Sigmoid colon (tissue), 7 donors: ENCODE data around the gene SYNE2. TPM values are rescaled to one million over a fixed set of nuclear protein-coding genes. Genes with fewer than 3 reads are reported as not detected.

Experiments used
- DNase-seq: peaks from one replicate; pipeline ENCODE4 v3.0.0-alpha.2; 2019
- H3K27ac ChIP-seq, 4 donors: fragments of 200-600 bp; sonication (generic); one replicate each; pipeline ENCODE4 v1.5.1; 2016 to 2019; ENCODE audit warnings: mild to moderate bottlenecking in 1 of 4
- H3K27me3 ChIP-seq, 3 donors: fragments of 200-600 bp; sonication (generic); one replicate each; pipeline ENCODE4 v1.5.1; 2019; ENCODE audit warnings: mild to moderate bottlenecking in 1 of 3
- H3K36me3 ChIP-seq, 4 donors: fragments of 200-600 bp; sonication (generic); one replicate each; pipeline ENCODE4 v1.5.1; 2016 to 2019
- H3K4me1 ChIP-seq, 4 donors: fragments of 200-600 bp; sonication (generic); one replicate each; pipeline ENCODE4 v1.5.1; 2017 to 2019
- H3K4me3 ChIP-seq, 4 donors: fragments of 200-600 bp; sonication (generic); one replicate each; pipeline ENCODE4 v1.5.1; 2017 to 2019; ENCODE audit warnings: mild to moderate bottlenecking in 2 of 4, moderate library complexity in 1 of 4
- H3K9me3 ChIP-seq, 4 donors: fragments of 200-600 bp in 3 of 4; sonication (generic) in 3 of 4; one replicate each; pipeline versions ENCODE4 v1.5.1 to v1.6.1; 2013 to 2019
- EP300 ChIP-seq, 4 donors: sonication (generic); formaldehyde crosslinking; IDR thresholded peaks; one replicate each; pipeline ENCODE4 v1.6.1; 2017; ENCODE audit warnings: antibody characterized with exemption in 4 of 4
- POLR2A ChIP-seq, 2 donors: fragments of 450-650 bp; IDR thresholded peaks; one replicate each; pipeline ENCODE4 v1.6.1; 2016; ENCODE audit warnings: antibody characterized with exemption in 2 of 2, mild to moderate bottlenecking in 2 of 2, moderate library complexity in 2 of 2
- POLR2AphosphoS5 ChIP-seq, 4 donors: sonication (generic); formaldehyde crosslinking; IDR thresholded peaks; one replicate each; pipeline ENCODE4 v1.6.1; 2017; ENCODE audit warnings: antibody characterized with exemption in 4 of 4
- WGBS, 2 donors: extraction: QIAGEN DNeasy Blood & Tissue Kit; methylation state at CpG; one replicate each; pipeline ENCODE4 v1.1.7; 2013; 5-methylcytosine and 5-hydroxymethylcytosine counted together
- intact Hi-C: fragments of 100-400 bp; cut with DNase I; formaldehyde crosslinking; loops from one replicate; pipeline ENCODE4 v1.15.1; 2023
- polyA plus RNA-seq, 3 donors: library from polyadenylated mRNA; stranded (reverse); fragments of 200-250 nt; gene quantifications; one replicate each; pipeline ENCODE4 v1.2.3, GENCODE V29; 2013
- total RNA-seq, 4 donors: library from RNA; depleted of rRNA; stranded (reverse); fragments of >200 nt; gene quantifications; one replicate each; pipeline ENCODE4 v1.1.0, GENCODE V29; 2016
- TF ChIP-seq, protein P1 (sequence below), 4 experiments: fragments of 450-650 bp in 3 of 4; fragments of 200-600 bp in 1 of 4; IDR thresholded peaks; one replicate each; pipeline ENCODE4 v1.5.1; 2016 to 2019; ENCODE audit warnings: antibody characterized with exemption in 4 of 4, mild to moderate bottlenecking in 3 of 4, moderate library complexity in 2 of 4
- donor health status: healthy with polysubstance abuse.
- donor health status: Bipolar disorder and iron deficiency.
- donor health status: healthy.

The SYNE2 gene
- total and polyA plus RNA-seq, 7 donors = 25.8 to 70.6 (median 54.6) TPM

DNA sequence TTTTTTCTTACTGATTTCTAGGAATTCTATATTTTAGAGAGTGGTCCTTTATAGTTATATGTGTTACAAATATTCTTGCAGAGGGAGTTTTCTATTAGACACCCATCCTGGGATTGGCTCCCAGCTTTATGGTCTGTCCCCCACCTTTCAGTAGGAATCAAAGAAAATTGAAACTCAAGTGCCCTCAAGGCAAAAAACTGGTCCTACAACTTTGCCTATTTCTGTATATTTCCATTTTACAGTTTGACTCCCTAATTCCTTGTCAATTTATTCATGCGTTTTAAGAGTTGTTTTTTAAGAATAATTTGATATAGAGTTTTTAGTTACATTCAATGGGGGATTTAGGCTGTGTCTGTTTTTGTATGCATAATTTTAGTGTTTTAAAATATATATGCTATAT lies 208.9 kb downstream of the SYNE2 start:
- DNase-seq = no peak
- H3K4me1 ChIP-seq = no peaks in the 10 kb centered on the region
- peaks cover 0 to 11% (median 0%) of the 10 kb centered on the region in 4 donors for H3K36me3 ChIP-seq
- intact Hi-C loops = no loop called here
- H3K27ac ChIP-seq = no peak overlapping the region
- TF ChIP-seq EP300 (IDR thresholded peaks at IDR 0.05) (no peak), POLR2A (IDR thresholded peaks at IDR 0.05) (no peak), POLR2AphosphoS5 (IDR thresholded peaks at IDR 0.05) (no peak)
- TF ChIP-seq, protein P1, sequence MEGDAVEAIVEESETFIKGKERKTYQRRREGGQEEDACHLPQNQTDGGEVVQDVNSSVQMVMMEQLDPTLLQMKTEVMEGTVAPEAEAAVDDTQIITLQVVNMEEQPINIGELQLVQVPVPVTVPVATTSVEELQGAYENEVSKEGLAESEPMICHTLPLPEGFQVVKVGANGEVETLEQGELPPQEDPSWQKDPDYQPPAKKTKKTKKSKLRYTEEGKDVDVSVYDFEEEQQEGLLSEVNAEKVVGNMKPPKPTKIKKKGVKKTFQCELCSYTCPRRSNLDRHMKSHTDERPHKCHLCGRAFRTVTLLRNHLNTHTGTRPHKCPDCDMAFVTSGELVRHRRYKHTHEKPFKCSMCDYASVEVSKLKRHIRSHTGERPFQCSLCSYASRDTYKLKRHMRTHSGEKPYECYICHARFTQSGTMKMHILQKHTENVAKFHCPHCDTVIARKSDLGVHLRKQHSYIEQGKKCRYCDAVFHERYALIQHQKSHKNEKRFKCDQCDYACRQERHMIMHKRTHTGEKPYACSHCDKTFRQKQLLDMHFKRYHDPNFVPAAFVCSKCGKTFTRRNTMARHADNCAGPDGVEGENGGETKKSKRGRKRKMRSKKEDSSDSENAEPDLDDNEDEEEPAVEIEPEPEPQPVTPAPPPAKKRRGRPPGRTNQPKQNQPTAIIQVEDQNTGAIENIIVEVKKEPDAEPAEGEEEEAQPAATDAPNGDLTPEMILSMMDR (IDR thresholded peaks at IDR 0.05) = no peak
- H3K9me3 ChIP-seq = no peaks in the 10 kb centered on the region
- no peak overlapping the region for H3K4me3 ChIP-seq
- no peaks in the 10 kb centered on the region for H3K27me3 ChIP-seq
- WGBS, 2 donors = 95% methylated on average over 1 of the region's 1 CpG

DNA sequence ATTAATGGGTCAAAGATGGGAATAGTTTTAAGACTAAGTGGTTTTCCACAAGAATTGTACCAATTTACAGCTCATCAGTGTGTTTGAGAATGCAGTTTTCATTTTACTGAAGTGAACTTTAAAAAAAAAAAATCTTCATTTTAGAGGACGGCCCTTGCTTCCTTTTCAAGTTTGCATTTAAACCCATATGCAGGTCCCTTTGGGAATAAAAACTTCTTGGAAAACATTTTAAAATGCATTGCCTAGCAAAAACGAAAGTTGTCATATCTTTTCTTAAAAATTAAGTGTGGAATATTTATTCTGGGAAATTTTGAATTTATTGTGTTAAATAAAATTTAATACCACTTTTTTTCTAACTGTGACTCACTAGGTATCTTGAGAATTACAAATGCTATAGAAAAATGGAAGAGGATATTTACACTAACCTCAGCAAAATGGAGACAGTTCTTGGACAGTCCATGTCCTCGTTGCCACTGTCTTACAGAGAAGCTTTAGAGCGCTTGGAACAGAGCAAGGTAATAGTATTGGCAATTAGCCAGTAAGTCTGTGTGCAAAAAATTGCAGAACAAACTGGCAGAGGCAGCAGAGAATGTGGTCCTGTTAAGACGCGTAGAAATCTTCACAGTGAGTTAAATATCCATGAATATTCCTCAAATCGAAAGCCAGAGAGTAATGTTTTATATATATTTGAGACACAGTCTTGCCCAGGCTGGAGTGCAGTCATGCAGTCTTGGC lies 209.7 kb downstream of the SYNE2 start:
- Histone ChIP-seq H3K9me3 (no peaks in the 10 kb centered on the region), H3K4me1 (no peaks in the 10 kb centered on the region), H3K36me3 (peaks cover 0 to 11% (median 0%) of the 10 kb centered on the region in 4 donors), H3K27me3 (no peaks in the 10 kb centered on the region), H3K27ac (no peak overlapping the region), H3K4me3 (no peak overlapping the region)
- intact Hi-C loops = no loop called here
- 90 to 94% methylated on average over 7 of the region's 7 CpGs for WGBS, 2 donors
- DNase-seq = no peak
- TF ChIP-seq POLR2A (IDR thresholded peaks at IDR 0.05) = no peak

DNA sequence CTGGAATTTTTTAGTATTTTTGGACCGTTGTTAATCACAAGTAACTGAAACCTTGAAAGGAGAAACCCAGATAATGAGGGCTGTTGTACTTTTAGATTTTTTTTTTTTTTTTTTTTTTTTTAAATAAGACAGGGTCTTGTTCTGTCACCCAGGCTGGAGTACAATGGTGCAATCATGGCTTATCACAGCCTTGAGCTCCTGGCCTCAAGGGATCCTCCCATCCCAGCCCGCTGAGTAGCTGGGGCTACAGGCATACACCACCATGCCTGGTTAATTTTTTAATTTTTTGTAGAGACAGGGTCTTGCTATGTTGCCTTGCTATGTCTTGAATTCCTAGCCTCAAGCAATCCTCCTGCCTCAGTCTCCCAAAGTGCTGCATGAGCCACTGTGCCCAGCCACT lies 211.6 kb downstream of the SYNE2 start:
- peaks cover 0 to 11% (median 0%) of the 10 kb centered on the region in 4 donors for H3K36me3 ChIP-seq
- H3K9me3 ChIP-seq = no peaks in the 10 kb centered on the region
- TF ChIP-seq, protein P1 (IDR thresholded peaks at IDR 0.05) = no peak
- TF ChIP-seq EP300 (IDR thresholded peaks at IDR 0.05) = no peak
- no peak for TF ChIP-seq POLR2AphosphoS5 (IDR thresholded peaks at IDR 0.05)
- no peak for TF ChIP-seq POLR2A (IDR thresholded peaks at IDR 0.05)
- DNase-seq = no peak
- no peaks in the 10 kb centered on the region for H3K27me3 ChIP-seq
- whole genome bisulfite sequencing, 2 donors = 96 to 99% methylated on average over 2 of the region's 2 CpGs
- H3K4me1 ChIP-seq = no peaks in the 10 kb centered on the region
- no peak overlapping the region for H3K4me3 ChIP-seq
- intact Hi-C loops = no loop called here
- no peak overlapping the region for H3K27ac ChIP-seq

DNA sequence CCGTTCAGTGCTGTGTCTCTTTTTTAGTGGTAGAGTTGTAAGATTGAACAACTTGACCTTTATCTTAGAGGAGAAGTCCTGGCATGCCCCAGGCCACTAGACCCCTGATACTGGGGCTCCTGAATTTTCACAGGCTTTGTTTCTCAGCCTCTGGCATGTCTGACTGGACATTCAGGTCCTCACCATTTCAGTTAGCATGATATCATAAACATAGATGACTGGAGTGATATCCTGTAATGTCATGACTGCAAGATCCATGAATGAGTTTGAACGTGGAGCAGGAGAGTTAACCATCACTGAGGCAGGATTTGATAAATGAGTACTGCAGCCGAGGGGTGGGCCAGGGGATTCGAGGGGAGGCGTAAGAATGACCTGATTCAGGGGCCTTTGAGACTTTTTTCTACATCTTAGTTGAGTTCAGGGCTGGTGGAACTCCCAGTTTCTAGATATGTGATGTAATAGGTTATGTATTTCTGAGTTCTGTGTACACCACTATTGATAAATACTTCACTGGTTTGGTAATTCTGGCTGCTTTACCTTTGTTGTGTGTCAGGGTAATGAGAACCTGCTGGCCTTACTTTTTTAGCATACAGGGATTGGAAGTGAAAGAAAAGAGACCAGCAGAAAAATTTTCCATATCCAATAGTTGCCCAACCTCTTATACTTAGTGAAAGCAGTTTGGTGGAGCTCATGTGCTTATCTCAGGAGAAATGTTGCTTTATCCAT lies 217.0 kb downstream of the SYNE2 start:
- H3K9me3 ChIP-seq = no peaks in the 10 kb centered on the region
- H3K4me1 ChIP-seq = no peaks in the 10 kb centered on the region
- peaks cover 0 to 39% (median 5%) of the 10 kb centered on the region in 4 donors for H3K36me3 ChIP-seq
- no peak overlapping the region for H3K4me3 ChIP-seq
- no peak for DNase-seq
- WGBS, 2 donors = 88 to 89% methylated on average over 5 of the region's 5 CpGs
- TF ChIP-seq, protein P1 (IDR thresholded peaks at IDR 0.05) = no peak
- TF ChIP-seq POLR2AphosphoS5 (IDR thresholded peaks at IDR 0.05) (no peak), EP300 (IDR thresholded peaks at IDR 0.05) (no peak)
- peak overlapping the region in 1 of 4 donors; percentile 22 for H3K27ac ChIP-seq
- intact Hi-C loops = no loop called here
- no peaks in the 10 kb centered on the region for H3K27me3 ChIP-seq

DNA sequence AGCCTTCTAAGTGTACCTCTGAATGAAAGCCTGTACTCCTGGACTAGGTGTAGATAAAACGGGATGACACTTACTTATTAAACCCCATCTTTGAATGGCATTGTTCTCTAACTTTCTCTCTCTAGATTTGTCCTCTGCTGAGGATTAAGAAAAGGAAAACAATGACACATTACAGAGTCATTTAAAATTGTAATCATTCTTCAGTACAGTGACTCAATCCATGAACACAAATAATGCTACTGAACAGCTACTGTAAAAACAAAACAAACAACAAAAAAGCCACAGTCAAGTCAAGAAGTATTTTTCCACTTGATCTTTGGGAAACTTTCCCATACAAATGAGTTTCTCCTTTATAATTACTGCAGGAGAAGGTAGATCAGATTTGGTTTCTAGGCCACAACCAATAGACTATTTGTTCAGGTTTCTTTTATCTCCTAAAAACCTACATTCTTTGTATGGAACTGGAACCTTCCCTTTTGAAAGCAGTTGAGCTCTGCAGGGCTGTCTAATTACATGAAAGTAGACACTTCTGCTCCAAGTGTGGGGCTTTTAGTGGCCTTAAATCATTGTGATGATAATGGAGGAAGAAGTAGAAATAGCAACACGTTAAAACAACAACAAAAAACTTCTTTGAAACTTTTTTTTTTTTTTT lies 222.3 kb downstream of the SYNE2 start:
- Histone ChIP-seq H3K4me3 (no peak overlapping the region), H3K36me3 (peaks cover 5 to 58% (median 10%) of the 10 kb centered on the region in 4 donors), H3K4me1 (no peaks in the 10 kb centered on the region), H3K27me3 (no peaks in the 10 kb centered on the region), H3K27ac (no peak overlapping the region), H3K9me3 (no peaks in the 10 kb centered on the region)
- TF ChIP-seq EP300 (IDR thresholded peaks at IDR 0.05) = no peak
- TF ChIP-seq POLR2A (IDR thresholded peaks at IDR 0.05) = no peak
- TF ChIP-seq, protein P1 (IDR thresholded peaks at IDR 0.05) = no peak
- no peak for TF ChIP-seq POLR2AphosphoS5 (IDR thresholded peaks at IDR 0.05)
- intact Hi-C loops = no loop called here
- WGBS, 2 donors = 62 to 71% methylated on average over 2 of the region's 2 CpGs
- no peak for DNase-seq
